HepG2 (cell line): ENCODE results near the gene CCDC196. TPM values are rescaled to one million over a fixed set of nuclear protein-coding genes. Genes with fewer than 3 reads are reported as not detected.

Experiments
- JUNB ChIP-seq: sonication (generic); formaldehyde crosslinking; IDR thresholded peaks from 2 replicates; pipeline ENCODE4 v1.8.0; 2022; ENCODE audit warnings: missing genetic modification reagents, mild to moderate bottlenecking, borderline replicate concordance
- PCBP1 ChIP-seq: fragments of 200-400 bp; formaldehyde crosslinking; IDR thresholded peaks from 2 replicates; pipeline ENCODE4 v1.6.1; 2017; ENCODE audit warnings: mild to moderate bottlenecking, low read depth, low read length, borderline replicate concordance
- POGK ChIP-seq: sonication (generic); formaldehyde crosslinking; conservative IDR thresholded peaks from 2 replicates; pipeline ENCODE4 v1.8.0; 2022; ENCODE audit warnings: mild to moderate bottlenecking, moderate library complexity, missing genetic modification reagents
- ZNF280D ChIP-seq: sonication (generic); formaldehyde crosslinking; IDR thresholded peaks from 2 replicates; pipeline ENCODE4 v1.5.1; 2020; ENCODE audit warnings: mild to moderate bottlenecking, missing genetic modification reagents
- ZNF329 ChIP-seq: sonication (generic); formaldehyde crosslinking; IDR thresholded peaks from 2 replicates; pipeline ENCODE4 v1.9.0; 2021; ENCODE audit warnings: low read depth, mild to moderate bottlenecking, missing genetic modification reagents
- ZNF446 ChIP-seq: sonication (generic); formaldehyde crosslinking; IDR thresholded peaks from 2 replicates; pipeline ENCODE4 v1.5.0; 2020; ENCODE audit warnings: mild to moderate bottlenecking, missing genetic modification reagents
- ZNF543 ChIP-seq: sonication (generic); formaldehyde crosslinking; IDR thresholded peaks from 2 replicates; pipeline ENCODE4 v1.4.0; 2020; ENCODE audit warnings: mild to moderate bottlenecking, missing genetic modification reagents
- ZNF563 ChIP-seq: sonication (generic); formaldehyde crosslinking; IDR thresholded peaks from 2 replicates; pipeline ENCODE4 v1.8.0; 2022; ENCODE audit warnings: mild to moderate bottlenecking, moderate library complexity, missing genetic modification reagents
- ZNF646 ChIP-seq: sonication (generic); formaldehyde crosslinking; IDR thresholded peaks from 2 replicates; pipeline ENCODE4 v1.9.0; 2021; ENCODE audit warnings: mild to moderate bottlenecking, missing genetic modification reagents
- ZSCAN9 ChIP-seq: IDR thresholded peaks from 2 replicates; pipeline ENCODE4 v1.6.1; 2016; ENCODE audit warnings: borderline replicate concordance
- polyA plus RNA-seq, 8 experiments: library from polyadenylated mRNA; depleted of rRNA in 3 of 8; stranded (reverse) in 7 of 8; unstranded in 1 of 8; fragments of >200 nt; fragmentation: Illumina TruSeq in 4 of 8; extraction: Trizol in 4 of 8; gene quantifications; 2 replicates each; pipeline versions ENCODE4 v1.2.1 to v1.2.3, GENCODE V29; 2011 to 2016; ENCODE audit warnings: low read depth in 4 of 8, missing spikeins in 1 of 8, mixed read lengths in 1 of 8; ENCODE audit not compliant: insufficient read depth in 1 of 8
- total RNA-seq, 5 experiments: library from RNA; depleted of rRNA; stranded (reverse); fragments of >200 nt; fragmentation: Illumina TruSeq; extraction: Trizol; gene quantifications; 2 replicates each; pipeline ENCODE4 v1.2.3, GENCODE V29; 2016; ENCODE audit warnings: low read depth in 1 of 5

Gene CCDC196
- total and polyA plus RNA-seq, 2 of the 13 experiments (the other 11 are each of a cell fraction or from before 2014, with no cell fraction given), result not detected

- TF ChIP-seq PCBP1, result no peak
- no peak for TF ChIP-seq ZNF646
- no peak for TF ChIP-seq POGK (CRISPR knock-in tag)
- no peak for TF ChIP-seq ZNF280D (CRISPR knock-in tag)
- no peak for TF ChIP-seq ZNF543
- TF ChIP-seq ZNF329, result no peak
- no peak for TF ChIP-seq ZSCAN9
- TF ChIP-seq JUNB (CRISPR knock-in tag), result no peak
- TF ChIP-seq ZNF563 (CRISPR knock-in tag), result no peak
- no peak for TF ChIP-seq ZNF446 (CRISPR knock-in tag)
Observed at GRCh38 chr14:66495218-66496098, 9.3 kb downstream of the CCDC196 start (continued).
